ENCODE measurements around the gene BRD4. TPM values are rescaled to one million over a fixed set of nuclear protein-coding genes. Genes with fewer than 3 reads are reported as not detected.

BRD4 gene
- polyA plus RNA-seq, 2 of the 4 experiments (the other 2 are of a cell fraction): 8.3 to 22.5 TPM

DNA sequence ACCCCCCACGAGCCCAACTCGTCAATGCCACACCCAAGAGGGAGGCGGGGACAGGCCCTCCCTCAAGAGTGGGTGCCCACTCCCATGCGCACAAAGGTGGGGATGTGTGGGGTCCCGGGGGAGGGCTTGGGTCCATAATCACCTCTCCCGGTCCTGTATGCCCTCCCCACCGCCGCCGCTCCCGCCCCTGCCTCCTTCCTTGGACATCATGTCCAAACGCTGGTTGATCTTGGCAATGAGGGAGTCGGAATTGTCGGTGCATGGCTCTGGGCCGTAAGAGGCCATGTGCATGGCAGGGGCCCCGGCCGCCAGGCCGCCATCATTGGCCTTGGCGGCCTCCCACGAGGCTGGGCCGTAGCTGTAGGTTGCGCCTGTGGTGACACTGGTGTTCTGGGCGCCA lies 41.3 kb upstream of the BRD4 start:
- TF ChIP-seq HOXB5 (CRISPR knock-in tag; IDR thresholded peaks at IDR 0.05) (no peak), SREBF2 (IDR thresholded peaks at IDR 0.05) (no peak), RCOR1 (IDR thresholded peaks at IDR 0.05; ENCODE audit: low read depth, low read length) (no peak), CHD2 (IDR thresholded peaks at IDR 0.05; ENCODE audit: low read length, partially characterized antibody) (no peak), SMC3 (IDR thresholded peaks at IDR 0.05) (no peak), CBX2 (IDR thresholded peaks at IDR 0.05; ENCODE audit: borderline replicate concordance, low read depth) (no peak), NPAS2 (CRISPR knock-in tag; IDR thresholded peaks at IDR 0.05; ENCODE audit: borderline replicate concordance) (no peak), KDM1A (IDR thresholded peaks at IDR 0.05; ENCODE audit: low read depth) (no peak), BHLHE40 (IDR thresholded peaks at IDR 0.05; ENCODE audit: low read depth, low read length) (no peak), JUN (IDR thresholded peaks at IDR 0.05) (no peak), MAFK (IDR thresholded peaks at IDR 0.05; ENCODE audit: partially characterized antibody) (no peak), GATA3 (IDR thresholded peaks at IDR 0.05; ENCODE audit: borderline replicate concordance) (no peak), CBX8 (IDR thresholded peaks at IDR 0.05) (no peak)
- TF ChIP-seq, protein P1, sequence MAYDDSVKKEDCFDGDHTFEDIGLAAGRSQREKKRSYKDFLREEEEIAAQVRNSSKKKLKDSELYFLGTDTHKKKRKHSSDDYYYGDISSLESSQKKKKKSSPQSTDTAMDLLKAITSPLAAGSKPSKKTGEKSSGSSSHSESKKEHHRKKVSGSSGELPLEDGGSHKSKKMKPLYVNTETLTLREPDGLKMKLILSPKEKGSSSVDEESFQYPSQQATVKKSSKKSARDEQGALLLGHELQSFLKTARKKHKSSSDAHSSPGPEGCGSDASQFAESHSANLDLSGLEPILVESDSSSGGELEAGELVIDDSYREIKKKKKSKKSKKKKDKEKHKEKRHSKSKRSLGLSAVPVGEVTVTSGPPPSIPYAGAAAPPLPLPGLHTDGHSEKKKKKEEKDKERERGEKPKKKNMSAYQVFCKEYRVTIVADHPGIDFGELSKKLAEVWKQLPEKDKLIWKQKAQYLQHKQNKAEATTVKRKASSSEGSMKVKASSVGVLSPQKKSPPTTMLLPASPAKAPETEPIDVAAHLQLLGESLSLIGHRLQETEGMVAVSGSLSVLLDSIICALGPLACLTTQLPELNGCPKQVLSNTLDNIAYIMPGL (CRISPR knock-in tag; IDR thresholded peaks at IDR 0.05; ENCODE audit: borderline replicate concordance): no peak
- TF ChIP-seq, protein P2, sequence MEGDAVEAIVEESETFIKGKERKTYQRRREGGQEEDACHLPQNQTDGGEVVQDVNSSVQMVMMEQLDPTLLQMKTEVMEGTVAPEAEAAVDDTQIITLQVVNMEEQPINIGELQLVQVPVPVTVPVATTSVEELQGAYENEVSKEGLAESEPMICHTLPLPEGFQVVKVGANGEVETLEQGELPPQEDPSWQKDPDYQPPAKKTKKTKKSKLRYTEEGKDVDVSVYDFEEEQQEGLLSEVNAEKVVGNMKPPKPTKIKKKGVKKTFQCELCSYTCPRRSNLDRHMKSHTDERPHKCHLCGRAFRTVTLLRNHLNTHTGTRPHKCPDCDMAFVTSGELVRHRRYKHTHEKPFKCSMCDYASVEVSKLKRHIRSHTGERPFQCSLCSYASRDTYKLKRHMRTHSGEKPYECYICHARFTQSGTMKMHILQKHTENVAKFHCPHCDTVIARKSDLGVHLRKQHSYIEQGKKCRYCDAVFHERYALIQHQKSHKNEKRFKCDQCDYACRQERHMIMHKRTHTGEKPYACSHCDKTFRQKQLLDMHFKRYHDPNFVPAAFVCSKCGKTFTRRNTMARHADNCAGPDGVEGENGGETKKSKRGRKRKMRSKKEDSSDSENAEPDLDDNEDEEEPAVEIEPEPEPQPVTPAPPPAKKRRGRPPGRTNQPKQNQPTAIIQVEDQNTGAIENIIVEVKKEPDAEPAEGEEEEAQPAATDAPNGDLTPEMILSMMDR (IDR thresholded peaks at IDR 0.05): no peak
- TF ChIP-seq, protein P3, sequence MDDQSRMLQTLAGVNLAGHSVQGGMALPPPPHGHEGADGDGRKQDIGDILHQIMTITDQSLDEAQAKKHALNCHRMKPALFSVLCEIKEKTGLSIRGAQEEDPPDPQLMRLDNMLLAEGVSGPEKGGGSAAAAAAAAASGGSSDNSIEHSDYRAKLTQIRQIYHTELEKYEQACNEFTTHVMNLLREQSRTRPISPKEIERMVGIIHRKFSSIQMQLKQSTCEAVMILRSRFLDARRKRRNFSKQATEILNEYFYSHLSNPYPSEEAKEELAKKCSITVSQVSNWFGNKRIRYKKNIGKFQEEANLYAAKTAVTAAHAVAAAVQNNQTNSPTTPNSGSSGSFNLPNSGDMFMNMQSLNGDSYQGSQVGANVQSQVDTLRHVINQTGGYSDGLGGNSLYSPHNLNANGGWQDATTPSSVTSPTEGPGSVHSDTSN (IDR thresholded peaks at IDR 0.05): no peak
- Histone ChIP-seq H3K27ac (no peak overlapping the region), H3K4me1 (peaks cover 11% of the 10 kb centered on the region), H3K4me3 (no peak overlapping the region), H3K9me3 (no peaks in the 10 kb centered on the region), H3K4me2 (no peak overlapping the region)
- FAIRE-seq (no peak), DNase-seq (ENCODE audit: low read depth in 1 of 2, low spot score in 1 of 2) (no peak), ATAC-seq (no peak)
- 89% methylated on average over 11 of the region's 22 CpGs for WGBS (ENCODE audit: missing lambda C conversion rate)
- ChIA-PET CTCF (no interaction called here), POLR2A (no interaction called here)

DNA sequence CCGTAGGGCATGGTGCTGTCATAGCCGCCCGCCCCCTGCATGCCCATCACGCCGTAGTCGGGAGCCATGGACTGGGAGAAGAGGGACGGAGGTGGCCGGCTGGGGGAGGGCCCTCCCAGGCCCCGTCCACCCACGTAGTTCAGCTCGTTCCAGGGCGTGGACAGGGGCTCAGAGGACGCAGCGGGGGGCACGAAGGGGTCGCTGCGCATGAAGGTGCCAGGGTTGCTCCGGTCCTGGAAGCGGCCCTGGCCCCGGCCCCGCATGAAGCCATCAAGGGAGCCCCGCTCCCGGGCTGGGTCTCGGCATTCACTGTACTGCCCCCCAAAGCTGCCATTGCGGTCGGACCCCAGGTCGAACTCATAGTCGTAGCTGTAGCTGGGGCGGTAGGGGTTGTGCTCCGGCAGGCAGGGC lies 40.6 kb upstream of the BRD4 start:
- 96% methylated on average over 12 of the region's 30 CpGs for WGBS (ENCODE audit: missing lambda C conversion rate)
- ChIA-PET CTCF (no interaction called here), POLR2A (no interaction called here)
- Histone ChIP-seq H3K4me1 (peaks cover 11% of the 10 kb centered on the region), H3K27ac (no peak overlapping the region), H3K4me2 (no peak overlapping the region), H3K4me3 (no peak overlapping the region), H3K9me3 (no peaks in the 10 kb centered on the region)
- TF ChIP-seq FOXS1 (CRISPR knock-in tag; IDR thresholded peaks at IDR 0.05) (no peak), ZFP36 (IDR thresholded peaks at IDR 0.05; ENCODE audit: borderline replicate concordance, partially characterized antibody) (no peak), HOXA7 (CRISPR knock-in tag; IDR thresholded peaks at IDR 0.05) (no peak)
- DNase-seq (ENCODE audit: low read depth in 1 of 2, low spot score in 1 of 2) (no peak), ATAC-seq (no peak), FAIRE-seq (no peak)

DNA sequence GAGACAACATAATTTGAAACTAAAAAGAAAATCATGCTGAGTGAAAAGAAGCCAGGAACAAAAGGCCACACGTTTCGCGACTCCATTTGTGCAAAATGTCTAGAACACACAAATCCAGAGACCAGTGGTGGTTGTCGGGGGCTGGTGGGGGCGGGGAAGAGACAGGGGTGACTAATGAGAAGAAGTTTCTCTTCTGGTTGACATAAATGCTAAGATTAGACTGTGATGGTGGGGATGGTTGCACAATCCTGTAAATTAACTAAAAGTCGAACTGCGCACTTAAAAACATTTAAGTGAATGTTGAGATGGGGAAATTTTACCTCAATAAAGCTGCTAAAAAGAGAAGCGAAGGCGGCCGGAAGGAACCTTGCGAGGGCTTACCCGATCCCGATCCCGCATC lies 40.1 kb upstream of the BRD4 start:
- Histone ChIP-seq H3K4me2 (no peak overlapping the region), H3K27ac (no peak overlapping the region), H3K4me1 (peaks cover 8% of the 10 kb centered on the region), H3K4me3 (no peak overlapping the region), H3K9me3 (no peaks in the 10 kb centered on the region)
- TF ChIP-seq FOSL2 (IDR thresholded peaks at IDR 0.05): no peak
- no peak for TF ChIP-seq FOSL2 (CRISPR knock-in tag; IDR thresholded peaks at IDR 0.05)
- no peak for TF ChIP-seq JUN (IDR thresholded peaks at IDR 0.05)
- TF ChIP-seq CBX8 (IDR thresholded peaks at IDR 0.05): no peak
- no peak for TF ChIP-seq HOXB13 (CRISPR knock-in tag; IDR thresholded peaks at IDR 0.05; ENCODE audit: low read depth)
- TF ChIP-seq POLR2AphosphoS2 (conservative IDR thresholded peaks at IDR 0.05; ENCODE audit: low read length): no peak
- TF ChIP-seq, protein P4, sequence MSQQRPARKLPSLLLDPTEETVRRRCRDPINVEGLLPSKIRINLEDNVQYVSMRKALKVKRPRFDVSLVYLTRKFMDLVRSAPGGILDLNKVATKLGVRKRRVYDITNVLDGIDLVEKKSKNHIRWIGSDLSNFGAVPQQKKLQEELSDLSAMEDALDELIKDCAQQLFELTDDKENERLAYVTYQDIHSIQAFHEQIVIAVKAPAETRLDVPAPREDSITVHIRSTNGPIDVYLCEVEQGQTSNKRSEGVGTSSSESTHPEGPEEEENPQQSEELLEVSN (IDR thresholded peaks at IDR 0.05; ENCODE audit: borderline replicate concordance, low read depth): no peak
- TF ChIP-seq CBX2 (IDR thresholded peaks at IDR 0.05; ENCODE audit: borderline replicate concordance, low read depth): no peak
- TF ChIP-seq HEYL (CRISPR knock-in tag; IDR thresholded peaks at IDR 0.05): no peak
- TF ChIP-seq RNF2 (IDR thresholded peaks at IDR 0.05; ENCODE audit: borderline replicate concordance, low read depth): no peak
- no peak for TF ChIP-seq NPAS2 (CRISPR knock-in tag; IDR thresholded peaks at IDR 0.05; ENCODE audit: borderline replicate concordance)
- TF ChIP-seq ZC3H11A (IDR thresholded peaks at IDR 0.05): no peak
- WGBS (ENCODE audit: missing lambda C conversion rate): 96% methylated on average over 12 of the region's 14 CpGs
- ATAC-seq: no peak
- CTCF ChIA-PET: no interaction called here
- no peak for FAIRE-seq
- POLR2A ChIA-PET: no interaction called here
- DNase-seq (ENCODE audit: low read depth in 1 of 2, low spot score in 1 of 2): no peak

Data from A549 (cell line).